Trophoblast cell (in vitro differentiated cells and primary cell): Measurements from ENCODE around the gene IRF9. TPM values are rescaled to one million over a fixed set of nuclear protein-coding genes. Genes with fewer than 3 reads are reported as not detected.

Experiments
- DNase-seq, 2 donors: peaks; one replicate each; pipeline ENCODE4 v3.0.0-alpha.2; 2016
- H2AFZ ChIP-seq: 2 replicates; pipeline ENCODE4 v1.6.1; 2013; ENCODE audit warnings: low read length, moderate library complexity, mild to moderate bottlenecking; ENCODE audit not compliant: insufficient read depth, poor library complexity
- H2AK5ac ChIP-seq: 2 replicates; pipeline ENCODE4 v1.6.1; 2013; ENCODE audit warnings: mild to moderate bottlenecking, low read length
- H2BK120ac ChIP-seq: 2 replicates; pipeline ENCODE4 v1.6.1; 2013; ENCODE audit warnings: low read length, mild to moderate bottlenecking, moderate library complexity; ENCODE audit not compliant: insufficient read depth, poor library complexity
- H2BK12ac ChIP-seq: 2 replicates; pipeline ENCODE4 v1.6.1; 2013; ENCODE audit warnings: mild to moderate bottlenecking, low read length, moderate library complexity
- H2BK5ac ChIP-seq: 2 replicates; pipeline ENCODE4 v1.6.1; 2013; ENCODE audit warnings: low read length, low read depth, moderate library complexity, mild to moderate bottlenecking; ENCODE audit not compliant: poor library complexity
- H3K14ac ChIP-seq: 2 replicates; pipeline ENCODE4 v1.6.1; 2013; ENCODE audit warnings: mild to moderate bottlenecking, low read length
- H3K18ac ChIP-seq: 2 replicates; pipeline ENCODE4 v1.6.1; 2013; ENCODE audit warnings: mild to moderate bottlenecking, low read length
- H3K23ac ChIP-seq: 2 replicates; pipeline ENCODE4 v1.6.1; 2013; ENCODE audit warnings: low read length
- H3K27ac ChIP-seq: 2 replicates; pipeline ENCODE4 v1.5.1; 2013; ENCODE audit warnings: low read depth, mild to moderate bottlenecking, inconsistent platforms, low read length, moderate library complexity
- H3K27me3 ChIP-seq: 2 replicates; pipeline ENCODE4 v1.6.1; 2013; ENCODE audit warnings: inconsistent platforms, mild to moderate bottlenecking, low read length, moderate library complexity; ENCODE audit not compliant: insufficient read depth
- H3K36me3 ChIP-seq, 2 experiments: 1 replicate in 1 of 2; 2 replicates in 1 of 2; pipeline ENCODE4 v1.6.1; 2013; ENCODE audit warnings: low read length in 2 of 2, mild to moderate bottlenecking in 2 of 2, moderate library complexity in 1 of 2; ENCODE audit not compliant: insufficient read depth in 2 of 2, control insufficient read depth in 1 of 2
- H3K4ac ChIP-seq: 2 replicates; pipeline ENCODE4 v1.6.1; 2013; ENCODE audit warnings: low read depth, mild to moderate bottlenecking, low read length, moderate library complexity
- H3K4me1 ChIP-seq, 2 experiments: 1 replicate in 1 of 2; 2 replicates in 1 of 2; pipeline ENCODE4 v1.6.1; 2013; ENCODE audit warnings: low read length in 2 of 2, mild to moderate bottlenecking in 2 of 2, moderate library complexity in 1 of 2; ENCODE audit not compliant: insufficient read depth in 2 of 2, control insufficient read depth in 1 of 2
- H3K4me2 ChIP-seq: 2 replicates; pipeline ENCODE4 v1.6.1; 2013; ENCODE audit warnings: inconsistent platforms, mild to moderate bottlenecking, low read length, moderate library complexity
- H3K4me3 ChIP-seq: 2 replicates; pipeline ENCODE4 v1.5.1; 2013; ENCODE audit warnings: mild to moderate bottlenecking, low read depth, low read length, inconsistent platforms
- H3K79me1 ChIP-seq: one replicate; pipeline ENCODE4 v1.6.1; 2013; ENCODE audit warnings: low read length
- H3K79me2 ChIP-seq: 2 replicates; pipeline ENCODE4 v1.6.1; 2013; ENCODE audit warnings: low read length, mild to moderate bottlenecking; ENCODE audit not compliant: control insufficient read depth, insufficient read depth, poor library complexity
- H3K9ac ChIP-seq: 2 replicates; pipeline ENCODE4 v1.6.1; 2013; ENCODE audit warnings: mild to moderate bottlenecking, low read length
- H3K9me3 ChIP-seq: 2 replicates; pipeline ENCODE4 v1.6.1; 2013; ENCODE audit warnings: low read depth, mild to moderate bottlenecking, control low read depth, inconsistent platforms, low read length; ENCODE audit not compliant: insufficient read depth
- H4K12ac ChIP-seq: 2 replicates; pipeline ENCODE4 v1.6.1; 2013; ENCODE audit warnings: low read depth, mild to moderate bottlenecking, low read length, moderate library complexity
- H4K8ac ChIP-seq: 2 replicates; pipeline ENCODE4 v1.6.1; 2013; ENCODE audit warnings: low read depth, mild to moderate bottlenecking, low read length, moderate library complexity
- H4K91ac ChIP-seq: one replicate; pipeline ENCODE4 v1.6.1; 2013; ENCODE audit warnings: low read depth, mild to moderate bottlenecking, low read length, moderate library complexity
- WGBS: extraction: QIAGEN DNeasy Blood & Tissue Kit; methylation state at CpG from one replicate; pipeline ENCODE4 v1.1.7; 2013; ENCODE audit warnings: missing lambda C conversion rate; ENCODE audit not compliant: insufficient read length, insufficient coverage; ENCODE audit errors: extremely low coverage; 5-methylcytosine and 5-hydroxymethylcytosine counted together
- polyA plus RNA-seq: library from polyadenylated mRNA; stranded (reverse); fragments of 200-250 nt; gene quantifications from 2 replicates; pipeline ENCODE4 v1.2.3, GENCODE V29; 2013

Gene IRF9, protein sequence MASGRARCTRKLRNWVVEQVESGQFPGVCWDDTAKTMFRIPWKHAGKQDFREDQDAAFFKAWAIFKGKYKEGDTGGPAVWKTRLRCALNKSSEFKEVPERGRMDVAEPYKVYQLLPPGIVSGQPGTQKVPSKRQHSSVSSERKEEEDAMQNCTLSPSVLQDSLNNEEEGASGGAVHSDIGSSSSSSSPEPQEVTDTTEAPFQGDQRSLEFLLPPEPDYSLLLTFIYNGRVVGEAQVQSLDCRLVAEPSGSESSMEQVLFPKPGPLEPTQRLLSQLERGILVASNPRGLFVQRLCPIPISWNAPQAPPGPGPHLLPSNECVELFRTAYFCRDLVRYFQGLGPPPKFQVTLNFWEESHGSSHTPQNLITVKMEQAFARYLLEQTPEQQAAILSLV
- 27.0 and 29.8 TPM in 2 replicates for polyA plus RNA-seq

DNA sequence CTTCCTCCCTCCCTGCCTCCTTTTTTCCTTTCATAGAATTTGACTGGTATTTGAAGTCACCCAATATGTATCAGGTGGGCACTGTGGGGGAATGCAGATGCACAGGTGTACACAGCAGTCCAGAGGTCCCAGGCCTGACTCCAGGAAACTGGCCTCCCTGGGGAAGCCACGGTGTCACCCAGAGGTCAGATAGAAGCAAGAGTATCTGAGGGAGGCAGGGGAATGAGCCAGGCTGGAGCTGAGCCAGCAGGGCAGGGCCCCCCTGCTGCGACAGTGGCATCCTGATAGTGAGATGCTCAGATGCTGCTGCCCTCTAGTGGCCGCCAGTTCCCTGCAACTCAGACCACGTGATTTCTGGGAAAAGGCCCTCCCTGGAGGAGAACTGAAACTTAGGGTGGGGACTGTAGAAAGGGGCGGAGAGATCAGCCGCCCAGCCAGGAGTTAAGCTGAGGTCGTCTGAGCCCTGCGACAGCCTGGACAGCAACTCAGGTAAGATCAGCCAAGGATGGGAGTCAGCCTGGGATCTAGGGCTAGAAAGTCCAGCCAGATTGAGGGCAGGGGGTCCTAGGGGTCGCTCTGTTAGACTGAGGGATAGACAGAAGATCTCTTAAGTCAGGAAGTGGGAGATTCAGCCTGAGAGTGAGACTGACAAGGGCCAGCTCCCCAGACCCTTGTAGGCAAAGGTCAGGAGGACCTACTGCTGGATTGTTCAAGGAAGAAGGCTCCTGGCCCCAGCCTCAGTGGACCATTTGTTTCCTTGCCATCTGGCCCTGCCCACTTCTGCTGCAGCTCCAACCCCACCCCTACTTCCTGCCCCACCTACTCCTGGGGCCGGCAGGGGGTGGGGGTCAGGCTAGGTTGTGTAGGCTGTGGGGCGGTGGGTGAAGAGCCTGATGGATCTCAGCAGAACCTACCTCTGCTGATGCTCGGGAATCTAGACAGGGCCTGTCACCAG is at the start of gene IRF9:
Gene IRF9, plus strand, starts transcription at position 416 of the 955 bp plus-strand sequence. CDS start 880 bp downstream, outside the sequence.
- Histone ChIP-seq H3K27me3 (no peaks in the 10 kb centered on the region), H2AFZ (no peak within 1 kb of the TSS), H4K12ac (peak within 1 kb of the TSS; percentile 76), H3K4ac (peak within 1 kb of the TSS; percentile 48), H3K27ac (peak within 1 kb of the TSS; percentile 31), H3K36me3 (peaks cover 67 to 69% of the 10 kb centered on the region in 2 experiments), H3K23ac (no peak within 1 kb of the TSS), H4K8ac (peak within 1 kb of the TSS; percentile 71), H3K14ac (peak within 1 kb of the TSS; percentile 56), H2AK5ac (peak within 1 kb of the TSS; percentile 65), H3K79me2 (peaks cover 2% of the 10 kb centered on the region), H3K4me1 (peaks cover 6 to 7% of the 10 kb centered on the region in 2 experiments), H2BK12ac (no peak within 1 kb of the TSS), H2BK5ac (peak within 1 kb of the TSS; percentile 47), H4K91ac (peak within 1 kb of the TSS; percentile 68), H3K18ac (peak within 1 kb of the TSS; percentile 51), H3K79me1 (peaks cover 4% of the 10 kb centered on the region), H3K4me2 (peak within 1 kb of the TSS; percentile 71), H2BK120ac (peak within 1 kb of the TSS; percentile 49), H3K4me3 (peak within 1 kb of the TSS; percentile 55), H3K9ac (peak within 1 kb of the TSS; percentile 70), H3K9me3 (no peaks in the 10 kb centered on the region)
- DNase-seq, result peak; percentile 97 to 100
- no CpG with 5 or more reads among the region's 12 CpGs for WGBS

GRCh38 chr14:24113379-24113800 is 47.7 kb upstream of the IRF9 start:
- H4K12ac ChIP-seq, result peak overlapping the region; percentile 97
- no peak overlapping the region for H3K23ac ChIP-seq
- H3K4ac ChIP-seq, result peak overlapping the region; percentile 80
- peak overlapping the region; percentile 72 for H3K4me3 ChIP-seq
- WGBS, result no CpG with 5 or more reads among the region's 15 CpGs
- peaks cover 9% of the 10 kb centered on the region for H3K79me2 ChIP-seq
- H3K18ac ChIP-seq, result peak overlapping the region; percentile 94
- peaks cover 3 to 9% of the 10 kb centered on the region in 2 experiments for H3K4me1 ChIP-seq
- H3K36me3 ChIP-seq, result peaks cover 6 to 12% of the 10 kb centered on the region in 2 experiments
- peak overlapping the region; percentile 64 for H3K4me2 ChIP-seq
- no peaks in the 10 kb centered on the region for H3K9me3 ChIP-seq
- peak overlapping the region; percentile 97 for H2AFZ ChIP-seq
- peaks cover 10% of the 10 kb centered on the region for H3K79me1 ChIP-seq
- H3K27me3 ChIP-seq, result no peaks in the 10 kb centered on the region
- no peak for DNase-seq
- H2BK5ac ChIP-seq, result peak overlapping the region; percentile 84
- H2BK120ac ChIP-seq, result peak overlapping the region; percentile 88
- H4K8ac ChIP-seq, result peak overlapping the region; percentile 94
- peak overlapping the region; percentile 71 for H3K9ac ChIP-seq
- H3K14ac ChIP-seq, result peak overlapping the region; percentile 97
- peak overlapping the region; percentile 23 for H2BK12ac ChIP-seq
- H4K91ac ChIP-seq, result peak overlapping the region; percentile 88
- H2AK5ac ChIP-seq, result peak overlapping the region; percentile 52
- H3K27ac ChIP-seq, result peak overlapping the region; percentile 94

DNA sequence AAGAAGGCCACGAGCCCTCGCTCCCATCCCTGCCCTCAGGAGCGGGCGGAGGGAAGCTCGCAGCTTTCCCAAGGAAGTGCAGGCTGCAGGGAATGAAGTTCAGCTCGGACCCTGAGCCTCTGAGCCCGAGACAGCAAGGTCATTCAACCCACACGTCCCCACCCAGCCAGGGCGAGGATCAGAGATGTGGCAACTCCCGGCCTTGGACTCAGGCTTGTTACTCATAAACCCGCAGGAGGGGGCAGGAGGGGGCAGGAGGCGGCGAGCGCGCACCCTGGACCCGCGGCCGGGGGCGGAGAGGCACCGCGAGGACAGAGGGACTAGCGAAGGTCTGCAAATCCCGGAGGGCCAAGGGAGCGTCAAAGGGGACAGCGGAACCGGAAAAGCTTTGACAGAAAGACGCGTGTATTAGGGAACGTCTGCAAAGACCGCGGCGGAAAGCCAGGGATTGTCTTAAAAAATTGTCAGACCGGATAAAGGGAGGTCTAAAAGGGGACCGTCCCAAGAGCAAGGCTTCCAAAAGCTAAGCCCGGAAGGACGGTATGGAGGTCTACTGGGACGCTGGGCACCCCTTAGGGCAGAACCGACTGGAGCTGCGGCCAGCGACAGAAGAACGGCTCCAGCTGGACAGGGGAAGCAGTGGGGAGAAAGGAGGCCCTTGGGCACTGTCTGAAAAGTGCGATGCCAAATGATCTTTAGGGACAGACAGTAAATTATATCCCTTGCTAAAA is 47.1 kb upstream of the IRF9 start:
- DNase-seq, result peak; percentile 89 to 91
- H2AK5ac ChIP-seq, result peak overlapping the region; percentile 52

More for the DNA sequence above, 47.1 kb upstream of the IRF9 start:
- Histone ChIP-seq H3K4me3 (peak overlapping the region; percentile 72), H2AFZ (peak overlapping the region; percentile 97), H3K14ac (peak overlapping the region; percentile 97), H3K9me3 (no peaks in the 10 kb centered on the region), H2BK12ac (peak overlapping the region; percentile 23), H3K9ac (peak overlapping the region; percentile 89), H3K36me3 (peaks cover 7 to 17% of the 10 kb centered on the region in 2 experiments), H3K4me1 (peaks cover 3 to 9% of the 10 kb centered on the region in 2 experiments), H2BK120ac (peak overlapping the region; percentile 88), H4K8ac (peak overlapping the region; percentile 94), H4K91ac (peak overlapping the region; percentile 88), H3K79me2 (peaks cover 9% of the 10 kb centered on the region), H3K79me1 (peaks cover 10% of the 10 kb centered on the region), H3K18ac (peak overlapping the region; percentile 94), H3K27me3 (no peaks in the 10 kb centered on the region), H2BK5ac (peak overlapping the region; percentile 84), H3K23ac (no peak overlapping the region), H3K27ac (peak overlapping the region; percentile 94), H4K12ac (peak overlapping the region; percentile 97), H3K4ac (peak overlapping the region; percentile 80), H3K4me2 (peak overlapping the region; percentile 64)
- no CpG with 5 or more reads among the region's 42 CpGs for WGBS
